Thyroid gland (tissue), 4 donors: ENCODE results near the gene ODAD4. TPM values are rescaled to one million over a fixed set of nuclear protein-coding genes. Genes with fewer than 3 reads are reported as not detected.

ENCODE experiments used
- DNase-seq, 2 donors: peaks; one replicate each; pipeline ENCODE4 v3.0.0-alpha.2; 2019
- H3K27ac ChIP-seq, 3 donors: fragments of 200-600 bp; sonication (generic); 1 replicate in 2 of 3; 2 replicates in 1 of 3; pipeline ENCODE4 v1.5.1; 2016 to 2019; ENCODE audit warnings: mild to moderate bottlenecking in 1 of 3, moderate library complexity in 1 of 3
- H3K27me3 ChIP-seq: fragments of 200-600 bp; sonication (generic); one replicate; pipeline ENCODE4 v1.5.1; 2019
- H3K36me3 ChIP-seq, 2 donors: fragments of 200-600 bp; sonication (generic); one replicate each; pipeline ENCODE4 v1.5.1; 2016 to 2019
- H3K4me1 ChIP-seq, 2 donors: fragments of 200-600 bp; sonication (generic); one replicate each; pipeline ENCODE4 v1.5.1; 2017 to 2019
- H3K4me3 ChIP-seq, 3 donors: fragments of 200-600 bp; sonication (generic); replicated peaks in 1 of 3; 1 replicate in 2 of 3; 2 replicates in 1 of 3; pipeline ENCODE4 v1.5.1; 2016; ENCODE audit warnings: mild to moderate bottlenecking in 1 of 3
- H3K9me3 ChIP-seq: fragments of 200-600 bp; sonication (generic); one replicate; pipeline ENCODE4 v1.5.1; 2017
- CTCF ChIP-seq, 6 experiments: fragments of 200-600 bp in 3 of 6; fragments of 450-650 bp in 3 of 6; sonication (generic) in 3 of 6; IDR thresholded peaks; one replicate each; pipeline ENCODE4 v1.5.1; 2016 to 2019; ENCODE audit warnings: antibody characterized with exemption in 6 of 6, mild to moderate bottlenecking in 2 of 6, inconsistent platforms in 1 of 6, moderate library complexity in 1 of 6
- POLR2A ChIP-seq, 2 donors: fragments of 450-650 bp; IDR thresholded peaks; one replicate each; pipeline ENCODE4 v1.6.1; 2017; ENCODE audit warnings: antibody characterized with exemption in 2 of 2, mild to moderate bottlenecking in 2 of 2, moderate library complexity in 1 of 2
- WGBS, 2 donors: methylation state at CpG; one replicate each; pipeline ENCODE4 v1.1.5; 2017; 5-methylcytosine and 5-hydroxymethylcytosine counted together
- intact Hi-C: fragments of 100-400 bp; cut with DNase I; formaldehyde crosslinking; loops from one replicate; pipeline ENCODE4 v1.15.1; 2023
- total RNA-seq, 4 donors: library from RNA; depleted of rRNA; stranded (reverse); fragments of >200 nt; gene quantifications; one replicate each; pipeline ENCODE4 v1.2.3, GENCODE V29; 2016

The ODAD4 gene
- total RNA-seq, 4 donors from 2014 or later = 3.0 to 8.2 (median 3.8) TPM

- 89 to 90% methylated on average over 3 of the region's 3 CpGs for WGBS, 2 donors
- TF ChIP-seq CTCF (IDR thresholded peaks at IDR 0.05) (no peak), POLR2A (IDR thresholded peaks at IDR 0.05) (no peak)
Observed at GRCh38 chr17:42000413-42001133, 70.2 kb downstream of the ODAD4 start.

GRCh38 chr17:42001729-42002128 lies 71.3 kb downstream of the ODAD4 start:
- intact Hi-C loops = no loop called here
- Histone ChIP-seq H3K4me1 (no peaks in the 10 kb centered on the region), H3K36me3 (peaks cover 25 to 27% of the 10 kb centered on the region in 2 donors), H3K27ac (no peak overlapping the region), H3K27me3 (no peaks in the 10 kb centered on the region), H3K4me3 (no peak overlapping the region), H3K9me3 (no peaks in the 10 kb centered on the region)
- 93 to 96% methylated on average over 2 of the region's 2 CpGs for WGBS, 2 donors
- no peak for TF ChIP-seq CTCF (IDR thresholded peaks at IDR 0.05)
- no peak for DNase-seq

More at GRCh38 chr17:42000413-42001133, 70.2 kb downstream of the ODAD4 start:
- intact Hi-C loops = no loop called here
- no peaks in the 10 kb centered on the region for H3K27me3 ChIP-seq
- DNase-seq = no peak
- no peaks in the 10 kb centered on the region for H3K9me3 ChIP-seq
- H3K27ac ChIP-seq = no peak overlapping the region
- H3K4me1 ChIP-seq = no peaks in the 10 kb centered on the region
- no peak overlapping the region for H3K4me3 ChIP-seq
- peaks cover 37 to 38% of the 10 kb centered on the region in 2 donors for H3K36me3 ChIP-seq

- no peak for DNase-seq
- Histone ChIP-seq H3K27ac (no peak overlapping the region), H3K36me3 (peaks cover 20 to 21% of the 10 kb centered on the region in 2 donors), H3K27me3 (no peaks in the 10 kb centered on the region), H3K4me3 (no peak overlapping the region), H3K4me1 (peaks cover 5% of the 10 kb centered on the region in 2 donors), H3K9me3 (no peaks in the 10 kb centered on the region)
- intact Hi-C loops = no loop called here
- WGBS, 2 donors = 83 to 91% methylated on average over 7 of the region's 7 CpGs
- TF ChIP-seq CTCF (IDR thresholded peaks at IDR 0.05) = no peak
- TF ChIP-seq POLR2A (IDR thresholded peaks at IDR 0.05) = no peak
Observed at GRCh38 chr17:42002175-42002791, 71.9 kb downstream of the ODAD4 start.

- no peak overlapping the region for H3K27ac ChIP-seq
Observed at GRCh38 chr17:42002792-42003301, 72.4 kb downstream of the ODAD4 start.

More at GRCh38 chr17:42002792-42003301, 72.4 kb downstream of the ODAD4 start:
- TF ChIP-seq POLR2A (IDR thresholded peaks at IDR 0.05) = no peak
- TF ChIP-seq CTCF (IDR thresholded peaks at IDR 0.05) = no peak
- Histone ChIP-seq H3K27me3 (no peaks in the 10 kb centered on the region), H3K9me3 (no peaks in the 10 kb centered on the region), H3K4me3 (no peak overlapping the region), H3K4me1 (peaks cover 8 to 11% of the 10 kb centered on the region in 2 donors), H3K36me3 (peaks cover 14 to 15% of the 10 kb centered on the region in 2 donors)
- no peak for DNase-seq
- 83 to 84% methylated on average over 3 of the region's 3 CpGs for WGBS, 2 donors
- intact Hi-C loops = no loop called here
